Measurements from ENCODE around the gene C22orf31.

The C22orf31 gene

DNA sequence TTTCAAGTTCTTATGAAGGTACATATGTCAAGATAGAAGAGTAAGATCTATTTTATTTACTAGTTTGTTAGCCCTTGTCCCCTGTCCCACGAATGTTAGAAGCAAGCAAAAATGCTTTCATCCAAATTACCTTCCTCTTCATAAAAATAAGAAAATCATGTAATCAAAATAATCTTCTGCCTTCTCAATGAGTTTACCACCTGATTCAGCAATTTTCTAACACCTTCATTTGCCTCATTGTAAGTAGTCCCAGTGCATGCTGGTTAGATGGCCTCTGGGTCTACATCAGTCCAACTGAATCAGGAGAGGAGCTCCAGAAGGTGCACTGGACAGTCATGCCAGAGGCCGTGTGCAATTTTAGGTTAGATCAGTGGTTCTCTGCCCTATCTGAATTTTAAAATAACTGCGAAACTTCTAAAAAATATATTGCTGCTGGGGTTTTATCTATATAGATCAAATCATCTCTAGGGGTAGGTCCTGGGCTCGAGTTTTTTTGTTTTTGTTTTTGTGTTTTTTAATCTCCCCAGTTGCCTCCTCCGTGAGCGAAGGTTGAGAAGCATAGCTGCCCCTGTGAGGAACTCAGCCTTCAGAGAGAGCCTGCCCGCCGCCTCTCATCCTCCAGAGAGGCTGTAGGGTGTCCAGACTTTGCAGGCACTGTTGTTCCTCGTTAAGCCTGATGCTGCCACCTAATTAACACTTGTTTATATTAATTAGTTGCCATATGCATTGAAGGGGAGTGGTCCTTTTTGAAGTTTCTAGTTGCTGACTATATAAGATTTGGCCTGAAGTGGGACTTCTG, 32.2 kb downstream of the C22orf31 start:
- no peak for DNase-seq (ENCODE audit: low read depth in 2 of 2)

DNA sequence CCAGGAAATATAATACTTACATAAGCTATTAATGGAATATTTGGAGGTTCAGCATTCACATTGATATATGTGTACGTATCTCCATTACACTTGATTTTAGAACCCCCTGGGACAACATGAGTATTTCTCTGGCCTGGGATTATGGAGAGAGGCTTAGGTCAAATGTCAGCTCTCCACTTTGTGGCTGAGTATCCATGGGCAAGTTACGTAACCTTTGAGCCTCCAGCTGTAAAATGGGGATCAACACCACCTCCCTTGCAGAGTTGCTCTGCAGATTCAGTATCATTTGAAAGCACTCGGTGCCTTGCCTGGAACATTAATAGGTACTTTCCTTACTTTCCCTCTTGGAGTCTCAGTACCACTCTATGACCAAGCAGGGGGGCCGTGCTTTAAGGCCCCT, 33.2 kb downstream of the C22orf31 start:
- DNase-seq (ENCODE audit: low read depth in 2 of 2) = no peak

DNA sequence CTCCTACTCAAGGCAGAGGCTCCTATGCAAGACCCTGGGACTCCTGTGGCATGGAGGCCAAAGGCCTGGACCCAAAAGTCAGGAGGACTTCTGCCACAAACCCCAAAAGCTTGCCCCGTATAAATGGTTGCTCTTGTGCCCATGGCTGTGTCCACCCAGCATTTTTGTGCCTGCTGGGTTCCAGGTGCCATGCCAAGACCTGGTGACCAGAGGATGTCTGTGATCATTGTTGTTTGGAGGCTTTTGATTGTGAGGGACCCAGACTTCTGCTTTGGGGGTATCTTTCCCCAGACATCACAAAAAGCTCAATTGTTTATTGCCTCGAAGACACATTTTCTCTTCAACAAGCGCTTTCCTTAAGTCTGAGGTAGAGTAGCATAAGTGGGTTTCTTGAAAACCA, 35.1 kb downstream of the C22orf31 start:
- no peak for DNase-seq (ENCODE audit: low read depth in 2 of 2)

DNA sequence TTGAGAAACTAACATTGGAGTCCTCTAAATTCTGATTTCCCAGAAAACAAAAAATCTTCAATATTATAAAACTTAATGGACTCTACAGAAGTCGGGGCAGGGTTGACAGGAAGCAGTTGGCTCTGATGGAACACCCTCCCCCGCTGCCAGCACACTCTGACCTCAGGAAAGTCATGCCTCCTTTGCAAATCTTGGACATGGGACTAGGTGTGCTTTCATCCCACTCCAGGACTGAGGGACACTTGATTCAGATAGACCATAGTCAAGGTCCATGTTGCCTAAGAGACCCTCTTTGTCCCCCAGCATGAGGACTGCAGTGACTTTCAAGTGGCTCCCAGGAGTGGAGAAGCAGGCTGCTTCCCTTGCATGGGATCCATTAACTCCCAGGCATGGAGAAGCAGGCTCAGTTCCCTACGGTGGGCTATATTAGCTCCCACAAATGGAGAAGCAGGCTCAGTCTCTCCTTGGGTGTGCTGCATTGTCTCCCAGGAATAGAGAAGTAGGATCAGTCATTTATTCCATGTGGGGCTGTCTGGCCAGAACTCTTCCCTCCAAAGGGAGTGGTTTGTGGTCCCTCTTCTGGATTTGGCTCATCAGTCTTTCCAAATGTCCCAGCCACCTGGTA, 38.3 kb downstream of the C22orf31 start:
- DNase-seq (ENCODE audit: low read depth in 2 of 2) = no peak

DNA sequence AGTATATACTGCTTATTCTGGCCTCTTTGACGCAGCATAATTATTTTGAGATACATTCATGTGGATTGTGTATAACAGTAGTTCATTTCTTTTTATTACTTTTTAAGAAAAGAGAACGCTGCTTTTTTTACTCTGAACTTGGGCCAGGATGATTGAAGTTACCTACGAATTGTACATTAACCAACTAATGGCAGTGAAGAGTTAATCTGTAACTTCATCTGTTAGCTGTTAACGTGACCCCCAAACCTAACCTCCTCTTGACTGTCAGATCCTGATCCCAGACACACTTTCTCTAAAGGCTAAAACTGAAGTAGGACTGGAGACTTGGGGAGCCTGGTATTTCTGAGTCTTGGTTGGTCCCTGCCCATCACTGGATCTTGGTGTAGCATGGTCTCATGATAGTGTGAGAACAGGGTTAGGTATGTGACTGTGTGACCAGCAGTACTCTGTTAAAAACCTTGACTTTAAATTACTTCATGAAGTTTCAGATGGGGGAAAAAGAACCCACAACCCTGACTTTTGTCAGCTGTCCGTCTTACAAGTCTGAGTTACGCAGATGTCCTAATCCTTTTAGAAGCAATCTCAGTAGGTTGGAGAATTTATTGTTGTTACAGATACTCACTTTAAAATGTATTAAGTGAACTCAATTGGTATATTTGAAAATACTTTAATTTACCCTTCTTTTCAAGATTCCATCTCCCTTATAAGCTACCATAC, 39.4 kb downstream of the C22orf31 start:
- DNase-seq (ENCODE audit: low read depth in 2 of 2) = no peak

DNA sequence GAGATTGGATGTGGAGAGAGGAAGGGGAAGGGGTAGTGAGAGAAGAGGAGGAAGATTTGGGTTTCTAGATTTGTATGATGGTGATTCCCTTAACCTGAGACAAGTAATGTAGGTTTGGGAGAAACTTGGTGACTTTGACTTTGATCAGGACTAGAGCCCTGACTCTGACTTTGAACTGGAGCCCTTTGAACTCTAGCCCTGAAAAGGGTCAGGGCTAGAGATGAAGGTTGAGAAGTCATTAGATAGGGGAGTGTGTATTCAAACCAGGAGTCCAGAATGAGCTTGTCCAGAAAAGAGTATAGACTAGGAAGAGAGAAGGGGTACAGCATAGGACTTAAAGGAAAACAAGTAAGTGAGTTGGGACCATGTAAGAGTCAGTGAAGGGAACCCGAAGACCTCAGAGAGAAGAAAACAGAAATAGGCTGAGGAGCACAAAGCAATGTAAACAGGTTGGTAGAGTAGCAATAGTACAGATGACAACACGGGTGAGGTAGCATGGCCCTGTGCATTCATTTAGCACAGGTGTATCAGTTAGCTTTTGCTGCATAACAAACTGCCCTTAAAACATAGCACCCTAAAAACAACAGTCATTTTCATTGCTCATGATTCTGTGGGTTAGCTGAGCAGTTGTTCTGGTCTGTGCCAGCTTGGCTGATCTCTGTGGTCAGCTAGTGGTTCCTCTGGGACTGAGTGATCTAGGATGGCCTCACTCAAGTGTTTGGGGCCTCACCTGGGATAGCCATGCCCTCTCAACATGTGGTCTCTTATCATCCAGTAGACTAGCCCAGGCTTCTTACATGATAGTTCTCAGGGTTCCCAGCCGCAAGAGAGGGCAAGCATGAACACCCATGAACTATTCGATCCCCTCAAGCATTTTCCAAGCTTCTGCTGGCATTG, 43.1 kb downstream of the C22orf31 start:
- DNase-seq (ENCODE audit: low read depth in 2 of 2) = no peak

DNA sequence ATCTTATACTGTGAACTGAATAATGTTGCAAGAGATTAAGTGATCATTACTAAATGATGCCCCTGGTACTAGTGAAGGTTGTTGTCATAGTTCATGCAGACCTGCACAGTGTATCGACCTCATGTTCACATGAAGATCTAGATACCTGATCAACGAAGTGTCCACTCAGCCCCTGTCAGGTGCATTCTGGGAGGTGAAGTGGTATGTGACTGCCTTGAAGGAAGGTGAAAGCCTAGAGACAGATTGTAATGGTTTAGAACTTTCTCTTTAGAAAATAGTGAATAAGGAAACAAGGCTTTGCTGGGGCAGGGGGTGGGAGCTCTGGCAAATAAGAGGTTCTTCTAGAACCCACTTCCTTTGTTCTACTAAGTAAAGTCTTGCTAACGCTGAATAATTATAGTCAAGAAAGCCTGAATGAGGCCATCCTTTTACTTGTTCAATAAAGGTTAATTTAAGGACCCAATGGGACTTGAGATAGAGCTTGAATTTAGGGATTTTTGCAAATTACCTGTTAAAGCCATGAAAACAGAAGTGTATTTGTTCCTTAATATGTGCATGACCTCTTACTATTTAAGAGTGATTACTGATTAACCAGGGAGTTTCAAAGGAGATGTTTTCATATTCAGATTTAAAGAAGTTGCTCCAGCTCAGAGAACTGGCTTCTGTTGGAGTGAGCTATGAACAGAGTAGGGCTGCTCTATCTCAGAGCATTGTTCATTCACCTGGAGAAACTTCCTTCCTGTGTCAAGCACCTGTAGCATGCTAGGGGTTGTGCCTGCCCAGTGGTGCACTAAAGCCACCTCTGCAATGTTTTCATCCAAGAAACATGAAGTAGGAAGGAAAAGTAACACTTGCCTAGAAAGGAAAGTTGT, 45.3 kb downstream of the C22orf31 start:
- DNase-seq (ENCODE audit: low read depth in 2 of 2) = no peak

DNA sequence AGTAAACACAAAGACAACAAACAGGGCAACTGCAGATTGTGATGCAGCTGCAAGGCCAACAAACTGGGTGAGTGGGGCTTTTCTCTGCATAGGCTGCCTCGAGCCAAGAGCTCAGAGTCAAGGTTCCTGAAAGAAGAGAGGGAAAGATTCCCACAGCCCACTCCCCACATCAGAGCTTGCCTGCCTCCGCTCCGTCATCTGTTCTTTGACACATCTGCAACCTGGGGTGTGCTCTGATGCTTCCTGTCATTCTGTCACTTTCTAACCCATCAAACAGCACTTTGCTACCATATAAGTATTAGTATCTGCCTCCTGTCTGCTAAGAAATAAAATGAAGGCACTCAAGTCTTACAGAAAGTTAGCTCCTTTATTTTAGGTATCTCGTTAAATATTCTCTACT, 46.9 kb downstream of the C22orf31 start:
- no peak for DNase-seq (ENCODE audit: low read depth in 2 of 2)

DNA sequence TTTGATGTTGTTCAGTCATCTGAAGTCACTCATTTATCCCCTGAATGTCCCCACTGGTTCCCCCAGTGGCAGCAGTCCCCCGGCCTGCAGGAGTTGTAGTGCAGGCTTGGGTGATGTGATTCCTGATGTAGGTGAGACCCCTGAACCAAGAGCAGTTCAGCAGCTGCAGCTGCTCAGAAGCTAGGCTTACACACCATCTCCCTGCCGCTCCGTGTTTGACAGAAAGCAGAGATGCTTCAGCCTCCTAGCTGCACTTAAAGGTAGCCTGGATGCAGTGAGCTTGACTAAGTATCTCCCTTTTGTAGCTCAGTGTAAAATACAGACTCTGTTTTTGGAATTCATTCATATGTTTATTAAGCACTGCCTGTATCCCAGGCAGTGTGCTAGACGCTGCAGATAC, 47.3 kb downstream of the C22orf31 start:
- no peak for DNase-seq (ENCODE audit: low read depth in 2 of 2)

DNA sequence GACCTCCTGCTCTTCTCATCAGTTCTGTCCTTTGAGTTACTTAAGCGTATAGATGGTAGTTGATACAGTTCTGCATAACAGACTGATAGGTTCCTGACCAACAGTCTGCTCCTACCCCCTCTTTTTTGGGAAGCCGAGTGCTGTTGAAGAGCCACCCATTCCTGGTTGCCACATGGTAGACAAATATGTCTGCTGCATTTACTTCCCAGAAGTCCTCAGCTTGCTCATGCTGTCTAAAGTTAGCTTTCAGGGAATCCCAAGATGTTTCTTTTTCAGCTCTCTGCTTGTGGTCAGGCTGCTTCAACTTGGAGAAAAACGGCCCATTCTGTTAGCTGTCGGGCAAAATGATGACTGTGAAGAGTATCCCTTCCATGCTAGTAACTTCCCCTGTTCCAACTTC, 48.7 kb downstream of the C22orf31 start:
- no peak for DNase-seq (ENCODE audit: low read depth in 2 of 2)

DNA sequence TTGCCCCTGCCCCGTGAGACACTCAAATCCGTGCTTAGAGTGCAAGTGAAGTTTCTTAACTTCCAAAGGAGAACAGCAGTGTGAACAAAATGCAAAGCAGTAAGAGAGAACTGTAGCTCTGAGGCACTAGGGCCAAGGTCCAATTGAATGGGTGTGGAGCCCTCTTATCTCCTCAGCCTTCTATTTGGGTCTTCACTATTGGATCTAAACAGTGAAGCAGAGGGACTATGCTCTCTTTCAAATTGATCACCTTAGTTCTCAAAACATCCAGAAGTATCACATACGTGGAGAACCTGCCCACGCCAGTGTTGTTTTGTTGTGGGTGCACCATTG, 49.6 kb downstream of the C22orf31 start:
- DNase-seq (ENCODE audit: low read depth in 2 of 2) = no peak

DNA sequence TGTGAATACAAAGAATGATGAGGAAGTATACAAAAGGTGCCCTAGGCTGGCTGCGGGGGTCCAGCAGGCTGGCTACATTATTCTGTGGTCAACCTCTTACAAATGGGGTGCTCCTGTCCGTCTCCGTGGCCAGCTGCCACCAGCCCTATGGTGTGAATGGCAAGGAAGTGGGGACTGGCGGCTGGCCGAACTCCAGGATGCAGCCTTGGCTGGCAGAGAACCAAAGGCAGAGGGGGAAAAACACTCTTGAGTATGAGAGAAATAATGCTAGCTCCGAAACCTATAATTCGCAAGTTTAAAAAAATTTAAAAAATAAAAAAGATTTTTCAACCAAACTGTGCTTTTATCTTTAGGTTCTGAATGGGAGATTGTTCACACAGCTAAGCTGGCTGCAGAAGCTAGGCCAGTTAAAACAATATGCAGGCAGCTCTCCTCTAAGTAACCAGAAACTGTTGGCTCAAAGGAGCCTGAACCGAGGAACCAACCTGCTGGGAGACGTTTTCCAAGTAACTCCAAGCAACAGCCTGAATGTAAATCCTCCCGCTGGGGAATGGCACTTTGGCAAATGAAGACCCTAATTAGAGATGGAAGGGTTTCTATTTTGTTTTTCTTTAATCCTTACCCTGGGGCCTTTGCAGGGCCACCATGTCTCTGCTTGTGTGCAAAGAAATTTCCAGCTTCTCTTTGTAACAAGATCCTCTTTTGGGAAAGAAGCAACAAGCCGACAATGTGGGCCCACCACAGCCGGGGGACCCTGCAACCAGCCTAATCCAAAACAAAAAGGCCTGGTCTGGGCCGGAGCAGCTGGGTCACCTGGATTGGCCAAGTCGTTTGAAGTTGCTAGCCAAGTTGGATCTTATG, 50.2 kb downstream of the C22orf31 start:
- no peak for DNase-seq (ENCODE audit: low read depth in 2 of 2)

DNA sequence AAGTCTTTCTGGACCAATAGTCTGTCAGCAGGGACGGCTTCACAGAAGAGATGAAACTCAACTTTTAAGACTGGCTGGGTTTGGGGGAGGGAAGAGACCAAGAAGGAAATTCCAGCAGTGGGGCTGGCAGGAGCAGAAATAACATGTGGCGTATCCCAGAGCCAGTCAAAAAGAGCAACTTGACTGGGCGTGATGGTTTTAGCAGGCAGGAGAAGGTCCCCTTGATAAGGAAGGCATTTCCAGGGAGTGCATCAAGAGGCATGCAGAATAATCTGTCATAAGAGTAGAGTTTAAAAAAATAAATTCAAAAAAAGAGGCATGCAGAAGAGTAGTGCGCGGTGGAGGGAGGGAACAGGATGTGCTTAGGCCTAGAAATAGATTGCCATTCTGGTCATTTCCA, 52.5 kb downstream of the C22orf31 start:
- DNase-seq (ENCODE audit: low read depth in 2 of 2) = no peak

Measured in activated CD8-positive, alpha-beta memory T cell treated with anti-CD3 and anti-CD28 coated beads for 4 hours (primary cell).